IMR-90 (cell line): ENCODE results near the gene SLC44A4. TPM values are rescaled to one million over a fixed set of nuclear protein-coding genes. Genes with fewer than 3 reads are reported as not detected.

Experiments
- ATAC-seq: fragments of 200-7000 bp; cut with Tn5 transposase; 2 replicates; pipeline ENCODE4 v1.9.1; 2020; ENCODE audit warnings: low read depth, mild to moderate bottlenecking, moderate library complexity
- BruUV-seq: library from RNA; stranded (reverse); fragments of 400-500 nt; replicated peaks from 2 replicates; lab custom pipeline; 2021; lab: Mats Ljungman, UMichigan
- CTCF ChIA-PET: fragments of 300-600 bp; formaldehyde crosslinking; extraction: SDS; loops from one replicate; lab custom pipeline; 2021; ENCODE audit warnings: antibody characterized with exemption; lab: Yijun Ruan, JAX
- POLR2A ChIA-PET: fragments of 300-600 bp; sonication (Branson Sonifier 250); formaldehyde crosslinking; loops from one replicate; lab custom pipeline; 2022; ENCODE audit warnings: antibody characterized with exemption; ENCODE audit not compliant: unreplicated experiment; lab: Charles Lee
- DNase-seq: peaks from one replicate; pipeline ENCODE4 v3.0.0; 2013
- H2AFZ ChIP-seq: replicated peaks from 2 replicates; pipeline ENCODE3; 2013; ENCODE audit warnings: low read length, mild to moderate bottlenecking; ENCODE audit not compliant: poor library complexity
- H2AK5ac ChIP-seq: 2 replicates; pipeline ENCODE4 v1.6.1; 2013; ENCODE audit warnings: low read depth, low read length, inconsistent platforms
- H2AK9ac ChIP-seq: replicated peaks from 2 replicates; pipeline ENCODE3; 2013; ENCODE audit warnings: mild to moderate bottlenecking, low read depth, low read length, moderate library complexity; ENCODE audit not compliant: poor library complexity
- H2BK120ac ChIP-seq: 2 replicates; pipeline ENCODE4 v1.6.1; 2013; ENCODE audit warnings: low read depth, low read length, inconsistent platforms
- H2BK15ac ChIP-seq: 3 replicates; pipeline ENCODE4 v1.6.1; 2013; ENCODE audit warnings: low read depth, low read length, inconsistent platforms
- H2BK20ac ChIP-seq: 2 replicates; pipeline ENCODE4 v1.6.1; 2013; ENCODE audit warnings: low read depth, mild to moderate bottlenecking, inconsistent platforms, low read length, moderate library complexity
- H2BK5ac ChIP-seq: 2 replicates; pipeline ENCODE4 v1.6.1; 2013; ENCODE audit warnings: mild to moderate bottlenecking, low read depth, low read length, inconsistent platforms; ENCODE audit not compliant: poor library complexity, severe bottlenecking
- H3K14ac ChIP-seq: replicated peaks from 2 replicates; pipeline ENCODE4 v1.6.1; 2013; ENCODE audit warnings: low read depth, low read length, inconsistent platforms
- H3K18ac ChIP-seq: 2 replicates; pipeline ENCODE4 v1.6.1; 2013; ENCODE audit warnings: low read depth, low read length, control low read depth
- H3K23ac ChIP-seq: 2 replicates; pipeline ENCODE4 v1.6.1; 2013; ENCODE audit warnings: low read depth, low read length, inconsistent platforms
- H3K27ac ChIP-seq: 2 replicates; pipeline ENCODE4 v1.5.1; 2013; ENCODE audit warnings: mild to moderate bottlenecking, control low read depth, low read length; ENCODE audit not compliant: insufficient read depth
- H3K27me3 ChIP-seq: 2 replicates; pipeline ENCODE4 v1.6.1; 2013; ENCODE audit warnings: low read length; ENCODE audit not compliant: control insufficient read depth, insufficient read depth
- H3K36me3 ChIP-seq: 2 replicates; pipeline ENCODE4 v1.6.1; 2013; ENCODE audit warnings: low read length, mixed read lengths; ENCODE audit not compliant: control insufficient read depth, insufficient read depth
- H3K4ac ChIP-seq: 2 replicates; pipeline ENCODE4 v1.6.1; 2013; ENCODE audit warnings: low read depth, low read length, inconsistent platforms
- H3K4me1 ChIP-seq: 2 replicates; pipeline ENCODE4 v1.6.1; 2013; ENCODE audit warnings: low read length, mixed read lengths; ENCODE audit not compliant: control insufficient read depth, insufficient read depth
- H3K4me2 ChIP-seq: 2 replicates; pipeline ENCODE4 v1.6.1; 2013; ENCODE audit warnings: low read depth, mild to moderate bottlenecking, control low read depth, low read length, moderate library complexity
- H3K4me3 ChIP-seq: 2 replicates; pipeline ENCODE4 v1.5.1; 2013; ENCODE audit warnings: low read depth, mild to moderate bottlenecking, control low read depth, low read length, moderate library complexity; ENCODE audit not compliant: insufficient read depth
- H3K56ac ChIP-seq: 2 replicates; pipeline ENCODE4 v1.6.1; 2013; ENCODE audit warnings: low read length, inconsistent platforms; ENCODE audit not compliant: insufficient read depth; ENCODE audit errors: extremely low read depth
- H3K79me1 ChIP-seq, 2 experiments: 2 replicates each; pipeline ENCODE4 v1.6.1; 2013; ENCODE audit warnings: low read length in 2 of 2, inconsistent platforms in 1 of 2, low read depth in 1 of 2
- H3K9ac ChIP-seq: 2 replicates; pipeline ENCODE4 v1.6.1; 2013; ENCODE audit warnings: low read depth, low read length, control low read depth
- H3K9me1 ChIP-seq: 2 replicates; pipeline ENCODE4 v1.6.1; 2013; ENCODE audit warnings: low read length, inconsistent platforms; ENCODE audit not compliant: insufficient read depth
- H3K9me3 ChIP-seq: 2 replicates; pipeline ENCODE4 v1.6.1; 2013; ENCODE audit warnings: low read length; ENCODE audit not compliant: control insufficient read depth, insufficient read depth
- H4K20me1 ChIP-seq: 2 replicates; pipeline ENCODE4 v1.6.1; 2013; ENCODE audit warnings: low read length, inconsistent platforms; ENCODE audit not compliant: insufficient read depth
- H4K5ac ChIP-seq: 2 replicates; pipeline ENCODE4 v1.6.1; 2013; ENCODE audit warnings: mild to moderate bottlenecking, low read depth, low read length, control low read depth
- H4K8ac ChIP-seq, 2 experiments: 2 replicates each; pipeline ENCODE4 v1.6.1; 2013; ENCODE audit warnings: low read depth in 2 of 2, low read length in 2 of 2, control low read depth in 1 of 2, inconsistent platforms in 1 of 2
- H4K91ac ChIP-seq: 2 replicates; pipeline ENCODE4 v1.6.1; 2013; ENCODE audit warnings: low read depth, low read length, inconsistent platforms; ENCODE audit not compliant: insufficient read depth
- BHLHE40 ChIP-seq: fragments of 150-350 bp; IDR thresholded peaks from 2 replicates; pipeline ENCODE4 v1.6.1; 2016; ENCODE audit warnings: mild to moderate bottlenecking, low read depth, low read length
- CEBPB ChIP-seq: IDR thresholded peaks from 2 replicates; pipeline ENCODE4 v1.6.1; 2012; ENCODE audit warnings: low read depth, low read length, improper control_type of control experiment
- CHD1 ChIP-seq: IDR thresholded peaks from 2 replicates; pipeline ENCODE4 v1.6.1; 2012; ENCODE audit warnings: low read depth, low read length, improper control_type of control experiment
- CTCF ChIP-seq: conservative IDR thresholded peaks from 2 replicates; pipeline ENCODE4 v1.5.1; 2012; ENCODE audit warnings: mild to moderate bottlenecking, low read depth, low read length, improper control_type of control experiment
- ELK1 ChIP-seq: fragments of 150-350 bp; IDR thresholded peaks from 2 replicates; pipeline ENCODE4 v1.6.1; 2016; ENCODE audit warnings: low read depth, mild to moderate bottlenecking, low read length, moderate library complexity, borderline replicate concordance
- FOS ChIP-seq: fragments of 150-350 bp; IDR thresholded peaks from 2 replicates; pipeline ENCODE4 v1.6.1; 2016; ENCODE audit warnings: low read depth, low read length
- MAFK ChIP-seq: IDR thresholded peaks from 2 replicates; pipeline ENCODE4 v1.6.1; 2012; ENCODE audit warnings: low read depth, low read length, improper control_type of control experiment
- MAZ ChIP-seq: IDR thresholded peaks from 2 replicates; pipeline ENCODE4 v1.6.1; 2012; ENCODE audit warnings: low read depth, mild to moderate bottlenecking, low read length, improper control_type of control experiment, moderate library complexity, borderline replicate concordance
- MXI1 ChIP-seq: IDR thresholded peaks from 2 replicates; pipeline ENCODE4 v1.6.1; 2012; ENCODE audit warnings: low read depth, mild to moderate bottlenecking, low read length, moderate library complexity, borderline replicate concordance
- NFE2L2 ChIP-seq: fragments of 150-350 bp; IDR thresholded peaks from 2 replicates; pipeline ENCODE4 v1.6.1; 2016; ENCODE audit warnings: low read depth, mild to moderate bottlenecking, low read length
- POLR2A ChIP-seq: IDR thresholded peaks from 2 replicates; pipeline ENCODE4 v1.6.1; 2012; ENCODE audit warnings: mild to moderate bottlenecking, low read depth, low read length
- RAD21 ChIP-seq: IDR thresholded peaks from 2 replicates; pipeline ENCODE4 v1.6.1; 2012; ENCODE audit warnings: low read length, improper control_type of control experiment
- RCOR1 ChIP-seq: IDR thresholded peaks from 2 replicates; pipeline ENCODE4 v1.6.1; 2012; ENCODE audit warnings: mild to moderate bottlenecking, low read length, improper control_type of control experiment; ENCODE audit not compliant: insufficient replicate concordance
- RFX5 ChIP-seq: IDR thresholded peaks from 2 replicates; pipeline ENCODE4 v1.8.0; 2012; ENCODE audit warnings: low read depth, mild to moderate bottlenecking, low read length, moderate library complexity
- SMC3 ChIP-seq: fragments of 150-350 bp; IDR thresholded peaks from 2 replicates; pipeline ENCODE4 v1.6.1; 2016; ENCODE audit warnings: low read depth, mild to moderate bottlenecking, antibody characterized with exemption, low read length, moderate library complexity
- WGBS, 2 experiments: methylation state at CpG; one replicate each; pipeline versions ENCODE4 v1.1.5 to v1.1.7; 2013; ENCODE audit warnings: missing lambda C conversion rate in 2 of 2; ENCODE audit not compliant: insufficient read length in 1 of 2; ENCODE audit errors: extremely low coverage in 2 of 2; 5-methylcytosine and 5-hydroxymethylcytosine counted together
- dilution Hi-C: fragments of 300-500 bp; cut with HindIII; formaldehyde crosslinking; loops from one replicate; pipeline ENCODE4 v1.14.3; 2018; ENCODE audit warnings: low sequenced_read_pairs; ENCODE audit not compliant: unreplicated experiment
- in situ Hi-C: fragments of 300-500 bp; cut with MboI; formaldehyde crosslinking; loops from 3 replicates; pipeline ENCODE4 v1.14.3; 2019; ENCODE audit warnings: low sequenced_read_pairs, inconsistent platforms, mixed read lengths
- intact Hi-C: fragments of 100-400 bp; cut with micrococcal nuclease; formaldehyde crosslinking; loops from 2 replicates; pipeline ENCODE4 v1.10.0; 2022
- polyA plus RNA-seq, 3 experiments: library from polyadenylated mRNA; depleted of rRNA; stranded (reverse); fragments of >200 nt; gene quantifications; 2 replicates each; pipeline ENCODE4 v1.2.3, GENCODE V29; 2012; ENCODE audit warnings: low replicate concordance in 1 of 3
- total RNA-seq: library from RNA; depleted of rRNA; stranded (reverse); fragments of >200 nt; gene quantifications from 2 replicates; pipeline ENCODE4 v1.2.3, GENCODE V29; 2012
- TF ChIP-seq, protein P1 (sequence below): fragments of 150-350 bp; IDR thresholded peaks from 2 replicates; pipeline ENCODE4 v1.6.1; 2017; ENCODE audit warnings: mild to moderate bottlenecking, antibody characterized with exemption, low read length, low read depth

The SLC44A4 gene
- total and polyA plus RNA-seq, 2 of the 4 experiments (the other 2 are of a cell fraction): 0.14 to 0.36 TPM

DNA sequence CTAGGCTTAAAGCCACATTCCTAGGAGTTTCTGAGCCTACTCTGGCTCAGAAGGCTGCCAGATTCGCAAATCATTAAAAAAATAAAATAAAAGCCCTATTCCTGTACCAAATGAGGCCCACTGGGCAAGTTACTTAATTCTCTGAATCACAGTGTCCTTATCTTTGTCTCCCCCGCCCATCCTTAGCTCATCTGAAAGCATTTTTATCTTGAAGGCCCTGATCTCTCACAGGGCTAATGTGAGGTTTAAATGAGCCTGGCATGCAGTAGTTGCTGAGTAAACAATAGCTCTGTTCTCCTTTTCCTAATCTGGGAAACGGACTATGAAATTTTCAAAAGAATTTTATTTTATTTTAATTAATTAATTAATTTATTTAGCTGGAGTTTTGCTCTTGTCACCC lies 25.2 kb upstream of the SLC44A4 start:
- H3K9me1 ChIP-seq: peaks cover 9% of the 10 kb centered on the region; the same call in 1 of the 2 replicates
- H2BK20ac ChIP-seq: no peak overlapping the region
- peaks cover 9% of the 10 kb centered on the region for H3K4me1 ChIP-seq
- 67% methylated on average over 1 of the region's 3 CpGs; no CpG with 5 or more reads in 1 of the 2 experiments for WGBS, 2 experiments
- no peak overlapping the region for H3K4ac ChIP-seq
- no peak overlapping the region for H4K5ac ChIP-seq
- no peak overlapping the region for H4K8ac ChIP-seq
- no peaks in the 10 kb centered on the region; the same call in 1 of the 2 replicates for H4K20me1 ChIP-seq
- no peak overlapping the region for H3K4me2 ChIP-seq
- dilution Hi-C loops (no loop called here), intact Hi-C loops (loop anchor here (2.0 to 5.0 kb wide), 2 partner anchors 211 to 248 kb away; partner anchors contain the start of genes PPT2 and PRRT1), in situ Hi-C loops (no loop called here)
- ChIA-PET POLR2A (no interaction called here), CTCF (no interaction called here)
- no peak overlapping the region for H2BK120ac ChIP-seq
- no peak overlapping the region for H2BK5ac ChIP-seq
- peaks cover 0 to 23% of the 10 kb centered on the region in 2 experiments; a peak in 2 of 4 replicates for H3K79me1 ChIP-seq
- 0 out of 2 replicates have a peak, but pooled peaks cover 3% of the 10 kb centered on the region for H3K36me3 ChIP-seq
- no peak overlapping the region for H3K56ac ChIP-seq
- H3K27me3 ChIP-seq: no peaks in the 10 kb centered on the region
- H3K4me3 ChIP-seq: no peak overlapping the region
- H2AK9ac ChIP-seq: no peak overlapping the region
- no peak overlapping the region for H3K14ac ChIP-seq
- H3K9me3 ChIP-seq: no peaks in the 10 kb centered on the region
- no peak for TF ChIP-seq CEBPB
- TF ChIP-seq ELK1: no peak
- no peak for TF ChIP-seq NFE2L2
- TF ChIP-seq, protein P1, sequence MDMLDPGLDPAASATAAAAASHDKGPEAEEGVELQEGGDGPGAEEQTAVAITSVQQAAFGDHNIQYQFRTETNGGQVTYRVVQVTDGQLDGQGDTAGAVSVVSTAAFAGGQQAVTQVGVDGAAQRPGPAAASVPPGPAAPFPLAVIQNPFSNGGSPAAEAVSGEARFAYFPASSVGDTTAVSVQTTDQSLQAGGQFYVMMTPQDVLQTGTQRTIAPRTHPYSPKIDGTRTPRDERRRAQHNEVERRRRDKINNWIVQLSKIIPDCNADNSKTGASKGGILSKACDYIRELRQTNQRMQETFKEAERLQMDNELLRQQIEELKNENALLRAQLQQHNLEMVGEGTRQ: no peak
- TF ChIP-seq FOS: no peak
- TF ChIP-seq BHLHE40: no peak
- no peak for TF ChIP-seq SMC3
- TF ChIP-seq RCOR1: no peak
- no peak for TF ChIP-seq POLR2A
- no peak for TF ChIP-seq RAD21
- no peak for TF ChIP-seq CTCF
- no peak for TF ChIP-seq MXI1
- no peak for TF ChIP-seq MAZ
- no peak for TF ChIP-seq MAFK
- no peak for TF ChIP-seq CHD1
- no peak for TF ChIP-seq RFX5
- no peak overlapping the region for H2BK15ac ChIP-seq
- H3K9ac ChIP-seq: no peak overlapping the region
- no peak overlapping the region for H4K91ac ChIP-seq
- no peak overlapping the region for H3K23ac ChIP-seq
- ATAC-seq: no peak
- H3K18ac ChIP-seq: no peak overlapping the region
- DNase-seq: peak; percentile 22
- no peak overlapping the region for H3K27ac ChIP-seq
- H2AK5ac ChIP-seq: no peak overlapping the region
- no TSS peak for BruUV-seq
- H2AFZ ChIP-seq: no peak overlapping the region
